ENCODE data around the gene PSMA6.

PSMA6 gene

GRCh38 chr14:35336494-35337268 lies 44.5 kb downstream of the PSMA6 start:
- no peak for TF ChIP-seq EZH2phosphoT487 (IDR thresholded peaks at IDR 0.05; ENCODE audit: borderline replicate concordance, low read length)
- TF ChIP-seq CTCF (IDR thresholded peaks at IDR 0.05; ENCODE audit: low read depth, low read length, poor library complexity, severe bottlenecking): no peak
- Histone ChIP-seq H3K4me1 (ENCODE audit: control insufficient read depth, low read length) (peaks cover 14% of the 10 kb centered on the region), H3K4me2 (ENCODE audit: low read length) (no peak overlapping the region), H3K4me3 (ENCODE audit: low read length) (no peak overlapping the region), H3K27me3 (ENCODE audit: control insufficient read depth, low read length) (no peaks in the 10 kb centered on the region), H3K9me2 (replicated peaks; ENCODE audit: control insufficient read depth, low read length) (no peaks in the 10 kb centered on the region), H3K9me3 (ENCODE audit: control insufficient read depth, insufficient read depth, low read length) (no peaks in the 10 kb centered on the region), H3F3A (ENCODE audit: control insufficient read depth, insufficient read depth) (no peaks in the 10 kb centered on the region), H4K20me1 (ENCODE audit: control insufficient read depth, insufficient read depth, low read depth, low read length) (no peaks in the 10 kb centered on the region), H3K27ac (ENCODE audit: low read depth, low read length) (no peak overlapping the region), H3K79me2 (ENCODE audit: control insufficient read depth, low read length) (no peaks in the 10 kb centered on the region), H3K36me3 (ENCODE audit: control insufficient read depth, low read length) (no peaks in the 10 kb centered on the region)

- Histone ChIP-seq H3K36me3 (ENCODE audit: control insufficient read depth, low read length) (no peaks in the 10 kb centered on the region), H3K79me2 (ENCODE audit: control insufficient read depth, low read length) (no peaks in the 10 kb centered on the region), H3K9me2 (replicated peaks; ENCODE audit: control insufficient read depth, low read length) (no peaks in the 10 kb centered on the region), H3F3A (ENCODE audit: control insufficient read depth, insufficient read depth) (no peaks in the 10 kb centered on the region), H3K4me3 (ENCODE audit: low read length) (no peak overlapping the region), H3K4me1 (ENCODE audit: control insufficient read depth, low read length) (peaks cover 12% of the 10 kb centered on the region), H3K27me3 (ENCODE audit: control insufficient read depth, low read length) (no peaks in the 10 kb centered on the region), H3K4me2 (ENCODE audit: low read length) (no peak overlapping the region), H4K20me1 (ENCODE audit: control insufficient read depth, insufficient read depth, low read depth, low read length) (no peaks in the 10 kb centered on the region), H3K27ac (ENCODE audit: low read depth, low read length) (no peak overlapping the region), H3K9me3 (ENCODE audit: control insufficient read depth, insufficient read depth, low read length) (no peaks in the 10 kb centered on the region)
- TF ChIP-seq EZH2phosphoT487 (IDR thresholded peaks at IDR 0.05; ENCODE audit: borderline replicate concordance, low read length): no peak
- no peak for TF ChIP-seq CTCF (IDR thresholded peaks at IDR 0.05; ENCODE audit: low read depth, low read length, poor library complexity, severe bottlenecking)
Observed at GRCh38 chr14:35337269-35338255, 45.4 kb downstream of the PSMA6 start.

GRCh38 chr14:35338731-35339405 lies 46.7 kb downstream of the PSMA6 start:
- no peaks in the 10 kb centered on the region for H3K27me3 ChIP-seq (ENCODE audit: control insufficient read depth, low read length)
- H3K4me3 ChIP-seq (ENCODE audit: low read length): no peak overlapping the region
- no peaks in the 10 kb centered on the region for H3K9me2 ChIP-seq (replicated peaks; ENCODE audit: control insufficient read depth, low read length)
- H3K9me3 ChIP-seq (ENCODE audit: control insufficient read depth, insufficient read depth, low read length): no peaks in the 10 kb centered on the region
- H4K20me1 ChIP-seq (ENCODE audit: control insufficient read depth, insufficient read depth, low read depth, low read length): no peaks in the 10 kb centered on the region
- H3K79me2 ChIP-seq (ENCODE audit: control insufficient read depth, low read length): no peaks in the 10 kb centered on the region
- H3K27ac ChIP-seq (ENCODE audit: low read depth, low read length): no peak overlapping the region
- no peak overlapping the region for H3K4me2 ChIP-seq (ENCODE audit: low read length)
- TF ChIP-seq EZH2phosphoT487 (IDR thresholded peaks at IDR 0.05; ENCODE audit: borderline replicate concordance, low read length): no peak
- no peak for TF ChIP-seq CTCF (IDR thresholded peaks at IDR 0.05; ENCODE audit: low read depth, low read length, poor library complexity, severe bottlenecking)
- H3K36me3 ChIP-seq (ENCODE audit: control insufficient read depth, low read length): no peaks in the 10 kb centered on the region
- no peaks in the 10 kb centered on the region for H3F3A ChIP-seq (ENCODE audit: control insufficient read depth, insufficient read depth)
- H3K4me1 ChIP-seq (ENCODE audit: control insufficient read depth, low read length): peaks cover 12% of the 10 kb centered on the region

Measured in DOHH2 (cell line).